ENCODE results near the gene TRIM65.

Gene TRIM65

GRCh38 chr17:75927286-75927922, 30.7 kb upstream of the TRIM65 start:
- no peaks in the 10 kb centered on the region for H3K27me3 ChIP-seq (ENCODE audit: control insufficient read depth, insufficient read depth, low read length)
- no peaks in the 10 kb centered on the region for H3K4me1 ChIP-seq (ENCODE audit: control insufficient read depth, insufficient read depth, low read length)
- WGBS (ENCODE audit: insufficient coverage, insufficient read length) = no CpG with 5 or more reads among the region's 6 CpGs
- no peak overlapping the region for H3K4me3 ChIP-seq (ENCODE audit: low read length)
- no peak for DNase-seq (ENCODE audit: low read depth, low spot score)
- no peak overlapping the region for H3K27ac ChIP-seq (ENCODE audit: low read length)
- peaks cover 7% of the 10 kb centered on the region; the same call in 1 of the 2 replicates for H3K36me3 ChIP-seq (ENCODE audit: control insufficient read depth, insufficient read depth, low read length)
- no peaks in the 10 kb centered on the region for H3K9me3 ChIP-seq (ENCODE audit: control insufficient read depth, insufficient read depth, low read length)

GRCh38 chr17:75926456-75926855, 29.7 kb upstream of the TRIM65 start:
- no peak overlapping the region for H3K27ac ChIP-seq (ENCODE audit: low read length)
- no peaks in the 10 kb centered on the region for H3K27me3 ChIP-seq (ENCODE audit: control insufficient read depth, insufficient read depth, low read length)
- H3K4me1 ChIP-seq (ENCODE audit: control insufficient read depth, insufficient read depth, low read length) = no peaks in the 10 kb centered on the region
- no peaks in the 10 kb centered on the region for H3K9me3 ChIP-seq (ENCODE audit: control insufficient read depth, insufficient read depth, low read length)
- DNase-seq (ENCODE audit: low read depth, low spot score) = no peak
- peaks cover 7% of the 10 kb centered on the region; the same call in 1 of the 2 replicates for H3K36me3 ChIP-seq (ENCODE audit: control insufficient read depth, insufficient read depth, low read length)
- WGBS (ENCODE audit: insufficient coverage, insufficient read length) = no CpG with 5 or more reads among the region's 4 CpGs
- no peak overlapping the region for H3K4me3 ChIP-seq (ENCODE audit: low read length)

- DNase-seq (ENCODE audit: low read depth, low spot score) = no peak
Observed at GRCh38 chr17:75925912-75926311, 29.2 kb upstream of the TRIM65 start.

GRCh38 chr17:75925103-75925502, 28.4 kb upstream of the TRIM65 start:
- WGBS (ENCODE audit: insufficient coverage, insufficient read length) = no CpG with 5 or more reads among the region's 11 CpGs
- Histone ChIP-seq H3K27me3 (ENCODE audit: control insufficient read depth, insufficient read depth, low read length) (no peaks in the 10 kb centered on the region), H3K27ac (ENCODE audit: low read length) (no peak overlapping the region), H3K4me1 (ENCODE audit: control insufficient read depth, insufficient read depth, low read length) (no peaks in the 10 kb centered on the region), H3K36me3 (ENCODE audit: control insufficient read depth, insufficient read depth, low read length) (peaks cover 7% of the 10 kb centered on the region; the same call in 1 of the 2 replicates), H3K4me3 (ENCODE audit: low read length) (no peak overlapping the region), H3K9me3 (ENCODE audit: control insufficient read depth, insufficient read depth, low read length) (no peaks in the 10 kb centered on the region)
- no peak for DNase-seq (ENCODE audit: low read depth, low spot score)

More at GRCh38 chr17:75925912-75926311, 29.2 kb upstream of the TRIM65 start:
- H3K4me1 ChIP-seq (ENCODE audit: control insufficient read depth, insufficient read depth, low read length) = no peaks in the 10 kb centered on the region
- peaks cover 7% of the 10 kb centered on the region; the same call in 1 of the 2 replicates for H3K36me3 ChIP-seq (ENCODE audit: control insufficient read depth, insufficient read depth, low read length)
- no peaks in the 10 kb centered on the region for H3K9me3 ChIP-seq (ENCODE audit: control insufficient read depth, insufficient read depth, low read length)
- H3K27me3 ChIP-seq (ENCODE audit: control insufficient read depth, insufficient read depth, low read length) = no peaks in the 10 kb centered on the region
- H3K27ac ChIP-seq (ENCODE audit: low read length) = no peak overlapping the region
- H3K4me3 ChIP-seq (ENCODE audit: low read length) = no peak overlapping the region
- WGBS (ENCODE audit: insufficient coverage, insufficient read length) = no CpG with 5 or more reads among the region's 15 CpGs

GRCh38 chr17:75922963-75923874, 26.5 kb upstream of the TRIM65 start:
- no peaks in the 10 kb centered on the region for H3K27me3 ChIP-seq (ENCODE audit: control insufficient read depth, insufficient read depth, low read length)
- DNase-seq (ENCODE audit: low read depth, low spot score) = no peak
- WGBS (ENCODE audit: insufficient coverage, insufficient read length) = no CpG with 5 or more reads among the region's 19 CpGs
- H3K36me3 ChIP-seq (ENCODE audit: control insufficient read depth, insufficient read depth, low read length) = peaks cover 7% of the 10 kb centered on the region; the same call in 1 of the 2 replicates
- no peak overlapping the region for H3K27ac ChIP-seq (ENCODE audit: low read length)
- no peaks in the 10 kb centered on the region for H3K4me1 ChIP-seq (ENCODE audit: control insufficient read depth, insufficient read depth, low read length)
- H3K4me3 ChIP-seq (ENCODE audit: low read length) = no peak overlapping the region
- no peaks in the 10 kb centered on the region for H3K9me3 ChIP-seq (ENCODE audit: control insufficient read depth, insufficient read depth, low read length)

GRCh38 chr17:75922173-75922961, 25.6 kb upstream of the TRIM65 start:
- Histone ChIP-seq H3K27ac (ENCODE audit: low read length) (no peak overlapping the region), H3K36me3 (ENCODE audit: control insufficient read depth, insufficient read depth, low read length) (peaks cover 7% of the 10 kb centered on the region; the same call in 1 of the 2 replicates), H3K4me3 (ENCODE audit: low read length) (no peak overlapping the region), H3K9me3 (ENCODE audit: control insufficient read depth, insufficient read depth, low read length) (no peaks in the 10 kb centered on the region), H3K27me3 (ENCODE audit: control insufficient read depth, insufficient read depth, low read length) (no peaks in the 10 kb centered on the region), H3K4me1 (ENCODE audit: control insufficient read depth, insufficient read depth, low read length) (no peaks in the 10 kb centered on the region)
- WGBS (ENCODE audit: insufficient coverage, insufficient read length) = no CpG with 5 or more reads among the region's 18 CpGs
- DNase-seq (ENCODE audit: low read depth, low spot score) = no peak

- WGBS (ENCODE audit: insufficient coverage, insufficient read length) = no CpG with 5 or more reads among the region's 15 CpGs
- Histone ChIP-seq H3K27me3 (ENCODE audit: control insufficient read depth, insufficient read depth, low read length) (no peaks in the 10 kb centered on the region), H3K36me3 (ENCODE audit: control insufficient read depth, insufficient read depth, low read length) (peaks cover 7% of the 10 kb centered on the region; the same call in 1 of the 2 replicates), H3K4me1 (ENCODE audit: control insufficient read depth, insufficient read depth, low read length) (no peaks in the 10 kb centered on the region), H3K9me3 (ENCODE audit: control insufficient read depth, insufficient read depth, low read length) (no peaks in the 10 kb centered on the region), H3K4me3 (ENCODE audit: low read length) (no peak overlapping the region), H3K27ac (ENCODE audit: low read length) (no peak overlapping the region)
- no peak for DNase-seq (ENCODE audit: low read depth, low spot score)
Observed at GRCh38 chr17:75921596-75921995, 24.8 kb upstream of the TRIM65 start.

GRCh38 chr17:75920045-75920560, 23.4 kb upstream of the TRIM65 start:
- Histone ChIP-seq H3K27ac (ENCODE audit: low read length) (no peak overlapping the region), H3K4me3 (ENCODE audit: low read length) (no peak overlapping the region), H3K4me1 (ENCODE audit: control insufficient read depth, insufficient read depth, low read length) (no peaks in the 10 kb centered on the region), H3K36me3 (ENCODE audit: control insufficient read depth, insufficient read depth, low read length) (peaks cover 7% of the 10 kb centered on the region; the same call in 1 of the 2 replicates), H3K27me3 (ENCODE audit: control insufficient read depth, insufficient read depth, low read length) (no peaks in the 10 kb centered on the region), H3K9me3 (ENCODE audit: control insufficient read depth, insufficient read depth, low read length) (no peaks in the 10 kb centered on the region)
- no CpG with 5 or more reads among the region's 11 CpGs for WGBS (ENCODE audit: insufficient coverage, insufficient read length)
- no peak for DNase-seq (ENCODE audit: low read depth, low spot score)

GRCh38 chr17:75919611-75920010, 22.9 kb upstream of the TRIM65 start:
- H3K36me3 ChIP-seq (ENCODE audit: control insufficient read depth, insufficient read depth, low read length) = peaks cover 4% of the 10 kb centered on the region; the same call in 1 of the 2 replicates
- H3K4me1 ChIP-seq (ENCODE audit: control insufficient read depth, insufficient read depth, low read length) = no peaks in the 10 kb centered on the region
- H3K4me3 ChIP-seq (ENCODE audit: low read length) = no peak overlapping the region
- H3K27me3 ChIP-seq (ENCODE audit: control insufficient read depth, insufficient read depth, low read length) = no peaks in the 10 kb centered on the region
- DNase-seq (ENCODE audit: low read depth, low spot score) = no peak
- H3K9me3 ChIP-seq (ENCODE audit: control insufficient read depth, insufficient read depth, low read length) = no peaks in the 10 kb centered on the region
- no peak overlapping the region for H3K27ac ChIP-seq (ENCODE audit: low read length)
- WGBS (ENCODE audit: insufficient coverage, insufficient read length) = no CpG with 5 or more reads among the region's 22 CpGs
